GM19452 (cell line): ENCODE results near the gene DBNL.

Source experiments
- ATAC-seq: cut with Tn5 transposase; IDR thresholded peaks from one replicate; pipeline ENCODE4 v1.9.1; 2021; ENCODE audit not compliant: unreplicated experiment

Gene DBNL

GRCh38 chr7:44042221-44042620 is 2.3 kb upstream of the DBNL start:
- ATAC-seq = no peak

GRCh38 chr7:44043902-44044301 is 600 bp upstream of the DBNL start:
- ATAC-seq = no peak

GRCh38 chr7:44045226-44046014 is 918 bp downstream of the DBNL start:
- peak; percentile 3 for ATAC-seq

GRCh38 chr7:44046321-44047061 is 2.0 kb downstream of the DBNL start:
- peak; percentile 63 for ATAC-seq

- ATAC-seq = no peak
These were observed 3.7 kb downstream of the DBNL start for GRCh38 chr7:44048031-44048795.

- ATAC-seq = no peak
These were observed 5.8 kb downstream of the DBNL start for GRCh38 chr7:44050121-44050914.

- ATAC-seq = no peak
These were observed 6.5 kb downstream of the DBNL start for GRCh38 chr7:44050915-44051560.

GRCh38 chr7:44051611-44052220 is 7.2 kb downstream of the DBNL start:
- ATAC-seq = no peak

- ATAC-seq = no peak
These were observed 8.4 kb downstream of the DBNL start for GRCh38 chr7:44052771-44053365.

GRCh38 chr7:44056681-44057080 is 12.2 kb downstream of the DBNL start:
- no peak for ATAC-seq

GRCh38 chr7:44057181-44057848 is 12.8 kb downstream of the DBNL start:
- ATAC-seq = no peak

- no peak for ATAC-seq
These were observed 13.6 kb downstream of the DBNL start for GRCh38 chr7:44057849-44058758.

GRCh38 chr7:44058759-44059218 is 14.3 kb downstream of the DBNL start:
- ATAC-seq = no peak

- no peak for ATAC-seq
These were observed 15.0 kb downstream of the DBNL start for GRCh38 chr7:44059219-44060090.

- ATAC-seq = no peak
These were observed 15.8 kb downstream of the DBNL start for GRCh38 chr7:44060091-44060947.
